ENCODE results near the gene HIC2. TPM values are rescaled to one million over a fixed set of nuclear protein-coding genes. Genes with fewer than 3 reads are reported as not detected.
"Not testable (repeated sequence)": the region's sequence is repeated elsewhere in the genome, so short reads cannot be mapped to it uniquely, and the experiment has no call there.

HIC2 gene, protein sequence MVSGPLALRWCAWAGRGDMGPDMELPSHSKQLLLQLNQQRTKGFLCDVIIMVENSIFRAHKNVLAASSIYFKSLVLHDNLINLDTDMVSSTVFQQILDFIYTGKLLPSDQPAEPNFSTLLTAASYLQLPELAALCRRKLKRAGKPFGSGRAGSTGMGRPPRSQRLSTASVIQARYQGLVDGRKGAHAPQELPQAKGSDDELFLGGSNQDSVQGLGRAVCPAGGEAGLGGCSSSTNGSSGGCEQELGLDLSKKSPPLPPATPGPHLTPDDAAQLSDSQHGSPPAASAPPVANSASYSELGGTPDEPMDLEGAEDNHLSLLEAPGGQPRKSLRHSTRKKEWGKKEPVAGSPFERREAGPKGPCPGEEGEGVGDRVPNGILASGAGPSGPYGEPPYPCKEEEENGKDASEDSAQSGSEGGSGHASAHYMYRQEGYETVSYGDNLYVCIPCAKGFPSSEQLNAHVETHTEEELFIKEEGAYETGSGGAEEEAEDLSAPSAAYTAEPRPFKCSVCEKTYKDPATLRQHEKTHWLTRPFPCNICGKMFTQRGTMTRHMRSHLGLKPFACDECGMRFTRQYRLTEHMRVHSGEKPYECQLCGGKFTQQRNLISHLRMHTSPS
- 10 to 100 TPM in 2 of 12 donors, 1 to 10 TPM in 9, not detected in 1; 3.2 to 11.3 (median 4.8) TPM for polyA plus RNA-seq (ENCODE audit: insufficient read length in 12 of 12)
- long read RNA-seq, donor 1, full-length matches to known transcripts = 7 of 7 reads
- long read RNA-seq, donor 1, partial matches to known transcripts = 0 of 7 reads
- long read RNA-seq, donor 1, other reads (novel, unspliced or antisense) = 0 of 7 reads
- long read RNA-seq, donor 2, full-length matches to known transcripts = 3 of 3 reads
- long read RNA-seq, donor 2, partial matches to known transcripts = 0 of 3 reads
- long read RNA-seq, donor 2, other reads (novel, unspliced or antisense) = 0 of 3 reads
- long read RNA-seq, donor 3, full-length matches to known transcripts = 1 of 1 reads
- long read RNA-seq, donor 3, partial matches to known transcripts = 0 of 1 reads
- long read RNA-seq, donor 3, other reads (novel, unspliced or antisense) = 0 of 1 reads
- long read RNA-seq, donor 4 = 0 reads
- long read RNA-seq, donor 5, full-length matches to known transcripts = 1 of 1 reads
- long read RNA-seq, donor 5, partial matches to known transcripts = 0 of 1 reads
- long read RNA-seq, donor 5, other reads (novel, unspliced or antisense) = 0 of 1 reads
- long read RNA-seq, donor 6, full-length matches to known transcripts = 1 of 1 reads
- long read RNA-seq, donor 6, partial matches to known transcripts = 0 of 1 reads
- long read RNA-seq, donor 6, other reads (novel, unspliced or antisense) = 0 of 1 reads
- long read RNA-seq, donor 7, full-length matches to known transcripts = 1 of 1 reads
- long read RNA-seq, donor 7, partial matches to known transcripts = 0 of 1 reads
- long read RNA-seq, donor 7, other reads (novel, unspliced or antisense) = 0 of 1 reads
- long read RNA-seq, donor 8 = 0 reads
- long read RNA-seq, donor 9, full-length matches to known transcripts = 2 of 2 reads
- long read RNA-seq, donor 9, partial matches to known transcripts = 0 of 2 reads
- long read RNA-seq, donor 9, other reads (novel, unspliced or antisense) = 0 of 2 reads
- long read RNA-seq, donor 10 = 0 reads
- long read RNA-seq, donor 11, full-length matches to known transcripts = 3 of 3 reads
- long read RNA-seq, donor 11, partial matches to known transcripts = 0 of 3 reads
- long read RNA-seq, donor 11, other reads (novel, unspliced or antisense) = 0 of 3 reads

DNA sequence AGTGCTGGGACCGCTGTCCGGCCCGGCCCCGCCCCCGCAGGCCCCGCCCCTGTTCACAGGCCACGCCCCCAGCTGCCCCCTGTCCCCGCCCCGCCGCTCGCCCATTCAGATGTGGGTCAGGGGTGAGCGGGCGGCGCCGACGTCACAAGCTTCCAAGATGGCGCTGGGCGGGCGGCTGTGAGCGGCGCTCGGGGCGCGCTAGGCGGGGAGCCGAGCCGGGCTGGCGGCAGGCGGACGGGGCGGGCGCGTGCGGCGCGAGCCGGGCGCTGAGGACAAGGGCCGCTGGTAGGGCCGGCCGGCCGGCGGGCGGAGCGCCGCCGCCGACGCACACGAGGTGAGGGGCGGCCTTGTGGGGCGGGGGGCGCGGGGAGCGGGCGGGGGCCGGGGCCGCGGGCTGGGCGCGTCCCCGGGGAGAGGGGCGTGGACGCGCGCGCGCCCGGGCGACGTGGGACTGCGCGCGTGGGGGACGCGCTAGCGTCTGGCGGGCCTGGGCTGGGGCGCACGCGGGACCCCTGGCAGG lies at the start of gene HIC2:
HIC2 (plus strand) TSS at position 145 of the 520 bp plus-strand sequence. CDS start 25,461 bp downstream, outside the sequence.
- not testable (repeated sequence) for DNase-seq

DNA sequence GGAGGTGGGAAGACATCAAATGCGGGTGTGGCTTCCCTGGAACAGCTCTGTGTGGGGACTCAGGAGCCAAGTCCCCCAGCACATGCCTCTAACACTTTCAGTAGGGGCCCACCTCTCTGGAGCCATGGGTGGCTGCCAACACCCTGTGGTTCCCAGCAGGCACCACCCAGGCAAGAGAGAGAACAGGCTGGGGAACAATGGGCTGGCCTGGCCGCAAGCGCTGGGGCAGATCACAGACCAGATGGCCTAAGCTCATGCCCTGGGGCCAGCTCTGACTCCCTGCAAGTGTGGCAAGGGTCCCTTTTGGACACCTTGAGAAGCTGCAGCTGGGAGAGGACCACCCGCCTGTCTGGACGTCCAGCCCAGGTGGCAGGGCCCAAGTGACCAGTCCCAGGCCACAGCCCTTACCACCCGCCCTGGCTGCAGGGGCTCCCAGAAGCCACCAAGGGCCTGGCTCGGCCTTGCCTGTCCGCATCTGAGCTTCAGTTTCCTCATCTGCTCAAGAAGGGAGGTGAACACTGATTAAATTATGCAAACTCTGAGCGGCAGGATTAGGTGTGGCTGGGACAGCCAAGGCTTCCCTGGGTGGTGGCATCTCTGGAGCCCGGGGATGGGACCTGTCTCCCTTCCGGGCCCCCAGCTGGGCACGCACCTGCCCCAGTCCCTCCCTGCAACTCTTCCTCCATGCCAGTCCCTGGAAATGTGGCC lies 48.4 kb upstream of the HIC2 start:
- DNase-seq = not testable (repeated sequence)

DNA sequence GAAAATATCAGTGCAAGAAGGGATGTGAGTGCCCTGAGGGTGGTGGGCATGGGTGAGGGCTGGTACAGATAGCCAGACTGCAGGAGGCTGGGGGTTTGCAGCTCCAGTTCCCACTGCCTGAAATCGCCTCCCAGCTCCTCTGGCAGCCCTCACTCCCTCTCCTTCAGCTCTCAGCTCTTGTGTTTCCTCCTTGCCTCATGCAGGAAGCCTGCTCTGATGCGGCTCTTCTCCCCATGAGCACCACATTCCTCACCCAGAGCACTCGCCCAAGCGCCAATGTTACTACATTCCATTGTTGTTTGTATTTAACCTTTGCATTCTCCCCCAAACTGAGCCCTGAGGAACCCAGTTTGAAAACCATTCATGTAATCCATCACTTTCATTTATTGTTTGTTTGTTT lies 41.3 kb upstream of the HIC2 start:
- DNase-seq = not testable (repeated sequence)

DNA sequence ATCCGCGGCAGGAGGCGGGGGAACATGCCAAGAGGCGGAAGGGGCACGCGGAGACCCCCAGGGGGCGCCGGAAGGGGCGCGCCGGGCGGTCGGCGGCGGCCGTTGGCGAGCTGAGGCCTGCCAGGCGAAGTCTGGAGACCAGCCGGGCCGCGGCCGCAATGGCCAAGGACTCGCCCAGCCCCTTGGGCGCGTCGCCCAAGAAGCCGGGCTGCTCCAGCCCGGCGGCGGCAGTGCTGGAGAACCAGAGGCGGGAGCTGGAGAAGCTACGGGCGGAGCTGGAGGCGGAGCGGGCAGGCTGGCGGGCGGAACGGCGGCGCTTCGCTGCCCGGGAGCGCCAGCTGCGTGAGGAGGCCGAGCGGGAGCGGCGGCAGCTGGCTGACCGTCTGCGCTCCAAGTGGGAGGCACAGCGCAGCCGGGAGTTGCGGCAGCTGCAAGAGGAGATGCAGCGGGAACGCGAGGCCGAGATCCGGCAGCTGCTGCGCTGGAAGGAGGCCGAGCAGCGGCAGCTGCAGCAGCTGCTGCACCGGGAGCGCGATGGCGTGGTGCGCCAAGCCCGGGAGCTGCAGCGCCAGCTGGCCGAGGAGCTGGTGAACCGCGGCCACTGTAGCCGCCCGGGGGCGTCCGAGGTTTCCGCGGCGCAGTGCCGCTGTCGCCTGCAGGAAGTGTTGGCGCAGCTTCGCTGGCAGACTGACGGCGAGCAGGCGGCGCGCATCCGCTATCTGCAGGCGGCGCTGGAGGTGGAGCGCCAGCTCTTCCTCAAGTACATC lies 33.3 kb upstream of the HIC2 start, which contains the start of gene RIMBP3B:
RIMBP3B (plus strand) TSS at position 51 of the 767 bp plus-strand sequence; CDS start at position 159, 108 bp downstream.
- DNase-seq = not testable (repeated sequence)

DNA sequence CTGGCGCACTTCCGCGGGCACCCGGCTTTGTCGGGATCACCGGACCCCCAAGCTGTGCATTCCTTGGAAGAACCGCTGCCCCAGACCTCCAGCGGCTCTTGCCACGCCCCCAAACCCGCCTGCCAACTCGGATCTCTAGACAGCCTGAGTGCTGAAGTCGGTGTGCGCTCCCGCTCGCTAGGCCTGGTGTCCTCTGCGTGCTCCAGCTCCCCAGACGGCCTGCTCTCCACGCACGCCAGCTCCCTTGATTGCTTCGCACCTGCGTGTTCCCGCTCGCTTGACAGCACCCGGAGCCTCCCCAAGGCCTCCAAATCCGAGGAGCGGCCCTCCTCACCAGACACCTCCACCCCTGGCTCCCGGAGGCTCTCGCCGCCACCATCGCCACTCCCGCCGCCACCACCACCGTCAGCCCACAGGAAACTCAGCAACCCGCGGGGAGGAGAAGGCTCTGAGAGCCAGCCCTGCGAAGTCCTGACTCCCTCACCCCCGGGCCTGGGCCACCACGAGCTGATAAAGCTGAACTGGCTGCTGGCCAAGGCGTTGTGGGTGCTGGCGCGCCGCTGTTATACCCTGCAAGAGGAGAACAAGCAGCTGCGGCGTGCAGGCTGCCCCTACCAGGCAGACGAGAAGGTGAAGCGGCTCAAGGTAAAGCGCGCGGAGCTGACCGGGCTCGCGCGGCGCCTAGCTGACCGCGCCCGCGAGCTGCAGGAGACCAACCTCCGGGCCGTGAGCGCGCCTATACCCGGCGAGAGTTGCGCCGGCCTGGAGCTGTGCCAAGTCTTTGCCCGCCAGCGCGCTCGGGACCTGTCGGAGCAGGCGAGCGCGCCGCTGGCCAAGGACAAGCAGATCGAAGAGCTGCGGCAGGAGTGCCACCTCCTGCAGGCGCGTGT lies 32.5 kb upstream of the HIC2 start:
- DNase-seq = not testable (repeated sequence)

DNA sequence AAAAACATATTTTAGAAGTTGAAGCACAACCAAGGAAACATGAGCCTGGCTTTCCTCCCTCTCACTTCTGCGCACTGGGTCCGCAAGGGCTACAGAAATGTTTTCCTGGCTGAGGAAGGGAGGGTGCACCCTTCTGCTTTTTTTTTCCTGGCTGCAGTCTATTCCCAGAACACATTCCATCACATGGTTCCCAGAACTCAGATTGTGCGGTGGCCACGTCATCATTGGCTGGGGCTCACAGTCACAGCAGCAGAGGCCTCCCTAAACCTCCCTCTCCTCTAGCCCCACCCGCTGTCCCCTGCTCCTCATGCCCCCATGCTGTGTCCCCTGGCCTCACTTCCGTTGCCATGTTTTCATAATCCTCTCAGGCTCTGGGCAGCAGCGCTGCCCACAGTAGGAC lies 27.7 kb upstream of the HIC2 start:
- DNase-seq = not testable (repeated sequence)

DNA sequence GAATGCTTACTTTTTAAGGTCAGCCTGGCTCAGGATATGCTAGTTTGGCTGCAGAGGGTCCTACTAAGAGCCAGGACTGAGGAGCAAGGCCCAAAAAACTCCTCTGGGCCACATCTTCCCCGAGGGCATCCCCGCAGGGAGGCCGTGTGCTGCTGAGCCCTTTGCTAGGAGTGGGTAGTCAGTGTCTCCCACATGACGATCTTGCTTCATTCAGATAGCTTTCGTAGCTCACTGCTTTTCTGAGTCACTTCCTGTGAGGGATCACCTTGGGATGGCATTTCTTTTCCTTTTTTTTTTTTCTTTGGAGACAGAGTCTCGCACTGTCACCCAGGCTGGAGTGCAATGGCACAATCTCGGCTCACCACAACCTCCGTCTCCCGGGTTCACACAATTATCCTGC lies 27.2 kb upstream of the HIC2 start:
- DNase-seq = not testable (repeated sequence)

DNA sequence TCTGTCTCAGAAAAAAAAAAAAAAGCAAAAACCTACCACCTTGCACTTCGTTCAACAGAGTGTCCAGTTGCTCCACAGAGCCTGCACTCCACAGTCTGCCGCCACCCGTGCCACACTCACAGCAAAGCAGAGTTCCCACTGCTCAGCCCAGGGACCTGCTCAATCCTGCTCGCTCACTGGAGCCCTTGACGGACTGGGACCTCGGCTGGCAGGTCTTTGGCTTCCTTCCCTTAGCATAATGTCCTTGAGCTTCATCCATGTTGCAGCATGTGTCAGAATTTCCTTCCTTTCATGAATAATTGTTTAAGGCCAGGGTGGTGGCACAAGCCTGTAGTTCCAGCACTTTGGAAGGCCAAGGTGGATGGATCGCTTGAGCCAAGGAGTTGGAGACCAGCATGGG lies 22.6 kb upstream of the HIC2 start:
- DNase-seq = not testable (repeated sequence)

DNA sequence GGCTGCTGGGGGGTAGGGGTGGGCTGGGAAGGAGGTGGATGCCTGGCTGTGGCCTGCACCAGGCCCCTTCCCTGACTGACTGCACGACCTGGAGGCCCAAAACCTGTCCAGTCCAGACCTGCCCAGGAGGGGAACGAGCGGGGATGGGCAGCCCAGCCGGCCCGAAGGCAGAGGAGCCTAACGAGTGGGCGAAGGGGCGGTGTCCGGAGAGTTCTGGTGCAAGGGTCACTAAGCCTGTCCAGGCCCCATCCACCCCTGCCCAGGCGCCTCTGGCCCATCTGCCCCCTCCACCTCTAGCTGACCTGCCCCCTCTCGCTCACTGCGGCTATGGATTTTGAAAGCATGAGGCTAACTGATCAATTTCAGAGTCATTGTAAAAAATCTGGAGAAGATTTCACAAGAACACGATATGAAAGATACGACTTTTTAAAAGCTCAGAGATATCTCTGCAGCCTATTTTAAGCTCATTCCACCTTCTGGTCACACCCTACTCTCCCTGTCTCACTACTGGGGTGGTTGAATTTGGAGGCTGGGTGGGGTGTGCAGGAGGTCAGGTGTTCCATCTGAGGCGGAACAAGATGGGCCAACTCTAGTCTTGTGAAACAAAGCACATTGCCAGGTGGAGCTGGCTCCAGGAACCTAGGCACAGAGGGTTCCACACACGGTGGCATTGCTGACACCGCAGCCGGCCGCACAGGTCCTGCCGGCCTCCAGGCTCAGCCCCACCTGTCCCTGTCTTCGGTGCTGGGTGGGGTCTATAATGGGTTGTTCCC lies 15.8 kb upstream of the HIC2 start:
- not testable (repeated sequence) for DNase-seq

DNA sequence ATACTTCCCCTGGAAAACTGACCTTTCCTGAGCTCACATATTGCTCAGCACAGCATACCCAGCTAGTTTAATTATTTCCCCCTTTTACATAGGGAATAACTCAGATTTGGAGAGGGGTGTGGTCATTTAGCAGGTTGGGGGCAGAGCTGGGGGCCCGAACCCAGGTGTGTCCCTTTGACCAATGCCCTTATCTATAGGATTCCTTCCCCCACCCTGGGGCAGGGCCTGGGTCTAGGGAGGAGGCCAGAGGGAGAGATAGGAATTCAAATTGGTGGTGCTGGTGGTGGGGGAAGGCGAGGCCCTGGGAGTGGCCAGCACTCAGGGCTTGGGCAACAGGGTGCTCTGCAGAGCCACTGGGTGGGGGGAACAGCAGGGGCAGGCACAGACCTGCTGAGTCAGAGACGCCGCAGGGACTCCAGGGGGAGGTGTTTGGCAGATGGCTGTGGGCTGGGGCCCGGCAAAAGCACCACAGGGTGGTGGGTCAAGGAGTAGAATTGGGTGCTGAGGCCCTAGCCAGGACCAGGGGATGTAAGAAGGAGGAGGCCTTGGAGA lies 14.3 kb upstream of the HIC2 start:
- DNase-seq = not testable (repeated sequence)

DNA sequence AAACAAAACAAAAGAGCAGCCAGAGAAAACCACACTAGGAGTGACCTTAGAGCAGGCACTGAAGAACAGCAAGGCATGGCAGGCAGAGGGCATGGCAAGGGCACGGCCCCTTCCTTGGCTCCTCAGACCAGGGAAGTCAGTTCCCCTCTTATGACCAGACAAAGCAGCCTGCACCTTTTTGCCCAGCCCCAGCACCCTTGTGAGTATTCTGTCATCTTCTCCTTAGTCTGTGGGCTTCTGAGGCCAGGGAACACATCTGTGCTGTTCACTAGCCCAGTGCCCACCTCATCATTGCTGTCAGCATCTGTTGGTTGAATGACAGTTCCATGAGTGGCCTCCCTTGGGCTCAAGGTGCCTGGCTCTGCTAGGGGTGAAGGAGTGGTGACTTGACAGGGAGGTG lies 10.0 kb upstream of the HIC2 start:
- not testable (repeated sequence) for DNase-seq

DNA sequence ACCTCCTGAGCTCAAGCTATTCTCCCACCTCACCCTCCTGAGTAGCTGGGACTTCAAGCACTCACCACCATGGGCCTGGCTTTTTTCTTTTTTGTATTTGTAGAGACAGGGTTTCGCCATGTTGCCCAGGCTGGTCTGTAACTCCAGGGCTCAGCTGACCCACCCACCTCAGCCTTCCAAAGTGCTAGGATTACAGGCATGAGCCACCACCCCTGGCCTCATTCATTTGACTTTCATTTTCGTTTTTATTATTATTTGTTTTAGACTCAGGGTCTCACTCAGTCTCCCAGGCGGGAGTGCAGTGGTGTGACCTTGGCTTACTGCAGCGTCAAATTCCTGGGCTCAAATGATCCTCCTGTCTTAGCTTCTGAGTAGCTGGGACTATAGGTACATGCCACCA lies 9.4 kb upstream of the HIC2 start:
- DNase-seq = not testable (repeated sequence)

DNA sequence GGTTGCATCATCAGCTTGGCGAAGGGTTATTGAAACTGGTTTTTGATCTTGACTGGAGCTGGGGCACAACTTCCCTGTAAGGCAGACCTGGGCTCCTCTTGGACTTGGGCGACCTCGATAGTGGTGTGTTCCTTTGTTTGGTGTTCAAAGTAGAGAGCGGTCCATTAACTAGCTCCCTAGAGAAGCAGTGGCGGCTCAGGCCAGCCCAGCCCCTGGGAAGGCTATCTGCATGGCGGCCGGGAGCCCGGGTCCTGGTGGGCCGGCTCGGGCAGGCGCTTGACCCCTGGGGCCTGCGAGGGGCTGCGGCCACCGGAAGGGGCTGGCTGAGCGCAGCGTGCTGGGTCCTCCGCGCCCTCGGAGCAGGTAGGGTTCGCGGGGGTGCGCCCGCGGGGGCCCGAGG lies 796 bp upstream of the HIC2 start:
- DNase-seq = not testable (repeated sequence)

DNA sequence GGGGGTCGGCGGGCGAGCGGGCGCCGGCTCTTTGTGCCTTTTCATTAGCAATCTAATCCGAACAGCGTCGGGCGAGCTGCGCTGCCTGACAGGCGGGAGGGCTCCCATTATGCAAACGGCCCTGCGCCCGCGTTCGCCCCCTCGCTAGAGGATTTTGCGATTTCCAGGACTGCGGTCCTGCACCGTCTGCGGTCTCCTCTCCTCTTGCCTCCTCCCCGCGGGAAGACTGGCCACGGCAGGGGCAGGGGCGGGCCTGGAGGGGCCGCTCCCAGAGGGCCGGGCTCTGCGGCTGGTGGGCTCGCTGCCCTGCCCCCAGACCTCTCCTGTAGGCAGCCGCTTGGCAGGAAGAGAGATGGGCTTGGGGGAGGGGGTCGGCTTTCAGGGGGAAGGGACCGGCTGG lies 682 bp downstream of the HIC2 start:
- DNase-seq = not testable (repeated sequence)

DNA sequence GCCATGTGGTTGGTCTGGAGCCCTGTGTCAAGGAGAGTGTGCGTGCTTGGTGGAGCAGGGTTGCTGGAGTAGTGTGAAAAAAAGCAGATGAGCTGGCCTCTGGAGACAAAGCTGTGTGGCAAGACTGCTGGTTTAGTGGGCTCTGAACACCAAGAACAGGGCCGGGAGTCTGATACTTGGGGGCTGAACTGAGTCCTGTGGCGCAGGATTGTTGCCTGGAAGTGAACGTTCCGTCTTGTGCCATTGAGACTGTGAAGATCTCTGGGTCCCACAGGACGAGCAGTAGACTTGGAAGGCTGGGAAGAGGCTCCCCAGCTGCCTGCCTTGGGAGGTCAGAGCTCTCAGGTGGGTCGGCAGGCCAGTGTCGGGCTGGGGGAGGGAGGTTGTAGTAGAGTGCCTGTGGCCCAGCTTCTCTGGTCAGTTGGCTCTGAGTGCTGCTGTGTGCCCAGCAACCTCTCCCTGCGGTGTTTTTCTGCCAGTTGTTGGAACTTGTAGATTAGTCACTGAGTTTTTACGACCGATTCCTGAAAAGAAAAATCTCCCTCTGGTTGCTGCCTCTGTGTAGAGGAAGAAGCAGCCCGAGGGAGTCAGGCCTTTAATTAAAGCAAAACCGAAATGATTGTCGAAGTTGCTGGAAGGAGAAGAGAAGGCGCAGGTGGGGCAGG lies 1.9 kb downstream of the HIC2 start:
- DNase-seq = not testable (repeated sequence)
